HCEC 1CT (cell line): ENCODE data around the gene UBE2R2.
"Not testable (repeated sequence)": the region's sequence is repeated elsewhere in the genome, so short reads cannot be mapped to it uniquely, and the experiment has no call there.

Experiments used
- DNase-seq: peaks from one replicate; pipeline ENCODE4 v3.0.0-alpha.2; 2017

Gene UBE2R2, protein sequence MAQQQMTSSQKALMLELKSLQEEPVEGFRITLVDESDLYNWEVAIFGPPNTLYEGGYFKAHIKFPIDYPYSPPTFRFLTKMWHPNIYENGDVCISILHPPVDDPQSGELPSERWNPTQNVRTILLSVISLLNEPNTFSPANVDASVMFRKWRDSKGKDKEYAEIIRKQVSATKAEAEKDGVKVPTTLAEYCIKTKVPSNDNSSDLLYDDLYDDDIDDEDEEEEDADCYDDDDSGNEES

DNA sequence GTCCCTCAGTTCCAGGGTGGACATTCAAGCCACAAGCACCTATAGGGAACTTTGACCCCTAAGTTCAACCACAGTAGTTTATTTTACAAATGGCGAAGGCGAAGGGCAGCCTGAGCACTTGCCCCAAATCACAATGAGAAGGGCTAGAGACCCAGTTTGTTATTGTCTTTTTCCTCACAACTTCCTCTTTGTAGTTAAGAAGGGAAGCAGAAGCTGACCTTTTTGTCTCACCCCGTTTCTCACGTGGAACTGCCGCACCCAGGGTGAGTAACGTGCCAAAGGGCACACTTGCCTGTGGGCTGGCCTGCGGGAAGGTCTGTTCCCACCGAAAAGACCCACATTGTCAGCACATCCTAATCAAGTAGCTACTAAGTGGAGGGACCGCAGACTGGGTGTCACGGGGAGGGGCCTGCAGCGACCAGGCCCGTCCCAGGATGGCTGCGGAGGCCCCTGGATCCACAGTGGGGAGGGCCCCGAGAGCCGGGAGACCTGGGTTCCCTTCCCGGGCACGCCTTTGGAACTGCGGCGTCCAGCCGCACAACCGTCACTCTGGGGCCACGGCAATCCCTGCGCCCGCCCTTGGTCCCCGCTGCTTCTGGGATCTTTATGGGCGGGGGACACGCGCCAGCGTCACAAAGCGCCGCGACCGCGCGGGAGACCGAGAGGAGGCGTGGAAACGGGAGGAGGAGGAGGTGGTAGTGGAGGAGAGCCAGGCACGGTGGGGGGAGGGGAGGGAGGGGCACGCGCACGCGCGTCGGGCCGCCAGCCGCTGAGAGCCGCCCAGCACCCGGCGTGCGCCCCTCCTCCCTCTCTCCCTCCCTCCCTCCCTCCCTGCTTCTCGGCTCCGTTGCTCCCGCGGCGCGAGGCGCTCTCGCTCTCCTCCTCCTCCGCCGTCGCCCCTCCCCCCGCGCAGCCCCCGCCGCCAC is at the start of gene UBE2R2:
TSS of gene UBE2R2 (plus strand) at position 834 of the 926 bp plus-strand sequence. CDS start 598 bp downstream, outside the sequence.
- DNase-seq, result peak; percentile 87

DNA sequence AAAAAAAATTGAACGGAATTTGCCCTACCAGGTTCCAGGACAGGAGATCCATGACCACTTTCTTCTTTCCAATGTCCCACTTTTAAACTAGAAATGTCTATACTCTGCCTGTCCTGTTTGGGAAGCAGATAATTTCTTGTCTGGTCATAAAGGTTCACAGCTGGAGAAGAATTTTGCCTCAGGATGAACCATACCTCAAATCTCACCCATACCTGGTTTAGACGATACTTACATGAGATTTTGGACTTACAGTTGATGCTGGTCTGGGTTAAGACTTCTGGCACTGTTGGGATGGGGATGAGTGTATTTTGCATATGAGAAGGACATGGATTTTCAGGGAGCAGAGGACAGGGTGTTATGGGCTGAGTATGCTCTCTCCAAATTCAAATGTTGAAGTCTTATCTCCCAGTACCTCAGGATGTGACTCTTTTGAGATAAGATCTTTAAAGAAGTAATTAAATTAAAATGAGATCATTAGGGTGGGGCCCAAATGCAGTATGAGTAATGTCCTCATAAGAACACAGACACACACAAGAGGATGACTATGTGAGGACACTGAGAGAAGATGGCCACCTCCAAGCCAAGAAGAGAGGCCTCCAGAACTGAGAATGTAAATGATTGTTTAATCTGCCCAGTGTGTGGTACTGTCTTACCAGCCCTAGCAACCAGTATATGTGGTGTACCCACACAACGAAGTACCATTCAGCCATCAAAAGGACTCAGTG is 46.6 kb upstream of the UBE2R2 start:
- peak; percentile 34 for DNase-seq

DNA sequence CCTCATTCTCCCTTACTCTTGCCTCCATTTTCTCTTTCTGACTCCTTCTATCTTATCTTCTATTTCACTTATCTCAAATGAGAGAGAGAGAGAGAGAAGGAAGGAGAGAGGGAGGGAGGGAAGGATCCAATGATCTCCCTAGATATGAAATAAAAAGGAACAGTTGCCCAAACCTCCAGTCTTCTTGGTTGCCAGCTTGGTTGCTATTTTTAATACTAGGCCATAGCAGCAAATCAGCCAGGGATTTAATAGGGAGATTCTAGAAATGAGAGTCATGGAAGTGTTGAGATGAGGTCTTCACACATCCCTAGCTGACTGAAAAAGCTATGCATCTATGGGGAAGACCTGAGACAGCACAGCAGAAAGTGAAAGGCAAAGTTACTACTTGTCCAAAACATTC is 43.8 kb upstream of the UBE2R2 start:
- not testable (repeated sequence) for DNase-seq

DNA sequence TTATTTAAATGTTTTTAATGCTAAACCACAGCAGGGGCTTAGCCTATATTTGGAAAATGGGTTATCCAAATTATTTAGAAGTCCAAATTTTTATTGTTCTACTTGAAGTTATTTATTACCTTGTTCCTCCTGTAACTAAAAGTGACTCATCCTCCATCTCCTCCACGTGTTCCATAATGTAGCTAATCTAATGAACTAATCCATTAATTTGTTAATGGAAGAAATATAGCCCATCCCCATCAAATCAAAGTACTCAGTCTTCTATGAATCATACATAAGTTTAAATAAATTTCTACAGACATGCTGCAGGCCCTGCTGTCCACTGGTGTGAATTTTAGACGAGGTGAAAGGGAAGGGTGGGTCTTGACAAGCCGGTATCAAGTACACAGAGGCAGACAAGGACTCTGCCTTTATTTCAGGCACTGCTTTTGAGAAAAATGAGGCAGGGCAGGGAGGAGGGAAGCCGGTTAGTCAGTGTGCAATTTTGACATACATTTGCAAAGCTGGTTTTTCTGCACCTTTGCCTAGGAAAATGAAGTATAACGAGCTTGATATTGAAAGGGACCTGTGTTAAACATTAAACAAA is 42.8 kb upstream of the UBE2R2 start:
- DNase-seq, result not testable (repeated sequence)

DNA sequence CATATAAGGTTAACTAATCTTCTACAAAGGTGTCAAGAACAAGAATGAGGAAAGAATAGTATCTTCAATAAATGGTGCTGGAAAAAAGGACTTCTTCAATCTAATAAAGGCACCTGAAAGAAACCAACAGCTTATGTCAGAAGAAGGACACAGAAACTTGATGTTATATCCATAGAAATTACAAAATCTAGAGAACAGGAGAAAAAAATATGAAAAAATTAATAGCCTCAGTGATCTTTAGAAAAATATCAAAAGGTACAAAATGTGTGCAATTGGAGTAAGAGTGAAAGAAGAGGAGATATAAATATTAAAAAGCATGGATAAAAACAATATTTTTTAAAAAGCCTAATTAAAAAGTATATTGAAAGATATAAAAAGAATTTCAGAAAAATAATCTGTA is 40.4 kb upstream of the UBE2R2 start:
- no peak for DNase-seq

DNA sequence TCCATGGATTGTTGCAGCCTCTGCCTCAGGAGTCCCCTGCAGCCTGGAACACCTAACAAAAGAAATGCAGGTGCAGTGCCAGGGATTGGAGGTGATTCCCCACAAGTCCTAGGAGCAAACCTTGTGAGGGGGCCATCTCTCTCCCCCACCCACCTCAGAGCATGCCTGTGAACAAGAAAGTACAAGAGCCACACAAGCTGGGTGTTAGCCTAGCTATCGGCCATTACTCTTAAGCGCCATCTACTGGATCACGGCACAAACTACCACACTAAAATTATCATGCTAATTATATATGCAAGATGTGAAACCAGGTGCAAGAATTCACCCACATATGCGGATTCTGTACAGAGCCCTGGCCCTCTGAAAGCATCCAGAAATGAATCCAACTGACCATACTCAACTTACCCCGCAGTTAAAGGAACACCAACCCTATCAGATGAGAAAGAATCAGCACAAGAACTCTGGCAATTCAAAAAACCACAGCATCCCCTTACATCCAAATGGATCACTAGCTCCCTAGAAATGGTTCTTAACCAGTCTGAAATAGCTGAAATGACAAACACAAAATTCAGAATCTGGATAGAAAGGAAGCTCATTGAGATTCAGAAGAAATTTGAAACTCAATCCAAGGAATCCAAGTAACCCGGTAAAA is 38.1 kb upstream of the UBE2R2 start:
- peak; percentile 56 for DNase-seq

DNA sequence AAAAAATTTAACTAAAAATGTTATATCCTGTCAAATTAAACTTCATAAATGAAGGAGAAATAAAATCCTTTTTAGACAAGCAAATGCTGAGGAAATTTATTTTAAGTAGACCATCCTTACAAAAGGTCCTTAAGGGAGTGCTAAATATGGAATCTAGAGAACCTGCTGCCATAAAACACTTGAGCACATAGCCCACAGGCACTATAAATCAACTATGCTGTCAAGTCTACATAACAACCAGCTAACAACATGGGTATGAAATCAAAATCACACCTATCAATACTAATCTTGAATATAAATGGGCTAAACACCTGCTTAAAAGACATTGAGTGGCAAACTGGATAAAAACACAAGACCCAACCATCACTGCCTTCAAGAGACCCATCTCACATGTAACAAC is 36.7 kb upstream of the UBE2R2 start:
- no peak for DNase-seq

DNA sequence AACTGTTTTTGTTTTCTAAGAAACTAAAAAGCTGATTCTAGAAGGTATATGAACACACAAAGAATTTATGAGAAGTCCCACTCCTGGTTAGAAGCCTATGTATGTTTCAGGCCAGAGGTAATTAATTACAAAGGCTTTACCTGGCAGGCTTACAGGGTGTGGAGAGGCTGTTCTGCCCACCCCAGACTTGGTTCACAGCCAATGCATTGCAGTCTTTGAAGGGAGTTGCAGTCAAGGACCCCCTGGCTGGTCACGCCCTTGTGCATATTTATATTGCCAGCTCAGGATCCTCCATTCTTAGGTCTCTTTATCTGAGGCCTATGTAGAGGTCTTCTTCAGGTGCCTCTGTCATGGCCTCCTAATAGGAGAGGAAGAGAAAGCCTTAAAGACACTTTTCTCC is 35.2 kb upstream of the UBE2R2 start:
- DNase-seq, result no peak

DNA sequence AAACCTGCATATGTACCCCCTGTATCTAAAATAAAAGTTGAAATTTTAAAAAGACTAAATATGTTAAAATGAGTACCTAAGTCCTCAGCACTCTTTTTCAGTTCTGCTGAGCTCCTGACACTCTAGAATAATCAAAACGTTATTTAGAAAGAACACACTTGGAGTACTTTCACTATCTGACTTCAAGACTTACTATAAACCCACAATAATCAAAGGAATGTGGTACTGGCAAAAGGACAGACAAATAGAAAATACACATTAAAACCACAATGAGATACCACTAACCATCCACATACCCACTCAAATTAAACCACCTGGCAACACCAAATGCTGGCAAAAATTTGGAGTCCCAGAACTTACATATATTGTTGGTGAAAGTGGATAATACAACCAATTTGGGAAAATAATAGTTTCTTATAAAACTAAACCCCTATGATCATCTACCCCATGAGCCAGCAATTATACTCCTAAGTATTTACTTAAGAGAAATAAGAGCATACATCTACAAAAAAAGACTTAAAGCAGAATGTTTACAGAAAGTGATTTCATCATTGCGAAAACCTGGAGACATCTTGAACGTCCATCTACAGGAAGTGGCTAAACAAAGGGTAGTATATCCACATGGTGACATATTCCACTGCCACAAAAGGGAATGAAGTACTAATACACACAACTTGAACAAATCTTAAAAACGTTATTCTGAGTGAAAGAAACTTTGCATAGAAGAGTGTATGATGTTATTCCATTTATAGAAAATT is 34.4 kb upstream of the UBE2R2 start:
- DNase-seq, result peak; percentile 70

DNA sequence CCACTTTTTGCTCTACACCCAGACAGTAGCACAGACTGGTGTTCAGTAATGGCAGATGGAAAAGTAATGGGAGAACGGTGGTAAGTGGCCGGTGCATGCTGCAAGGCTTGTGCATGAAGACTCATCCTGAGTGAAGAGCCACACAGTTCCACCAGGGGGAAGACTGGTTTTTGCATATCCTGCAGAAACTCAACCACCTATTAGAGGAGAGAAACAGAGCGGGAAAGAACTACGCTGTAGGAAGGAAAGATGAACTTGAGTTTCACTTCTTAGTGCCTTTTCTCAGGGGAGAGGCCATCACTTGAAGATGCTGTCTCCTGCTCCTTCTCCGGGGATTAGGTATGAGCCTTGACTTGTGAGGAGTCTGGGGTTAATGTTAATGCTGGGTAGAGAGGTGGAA is 31.0 kb upstream of the UBE2R2 start:
- DNase-seq, result peak; percentile 15

DNA sequence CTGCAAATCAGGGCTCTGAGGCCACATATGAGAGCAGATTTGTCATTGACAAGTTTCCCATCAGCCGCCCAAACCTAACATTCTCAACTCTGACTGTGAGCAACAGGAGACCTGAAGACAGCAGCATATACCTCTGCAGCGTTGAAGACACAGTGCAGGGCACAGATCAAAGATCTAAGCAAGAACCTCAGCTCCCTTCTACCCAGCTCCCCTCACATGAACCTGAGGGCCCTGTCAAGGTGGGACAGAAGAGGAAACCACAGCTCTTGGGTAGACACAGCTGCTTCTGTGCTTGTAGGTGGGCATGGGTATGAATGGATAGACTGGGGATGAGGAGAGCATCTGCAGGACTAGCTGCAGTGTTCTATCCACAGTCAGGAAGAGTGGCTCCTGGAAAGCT is 30.3 kb upstream of the UBE2R2 start:
- no peak for DNase-seq

DNA sequence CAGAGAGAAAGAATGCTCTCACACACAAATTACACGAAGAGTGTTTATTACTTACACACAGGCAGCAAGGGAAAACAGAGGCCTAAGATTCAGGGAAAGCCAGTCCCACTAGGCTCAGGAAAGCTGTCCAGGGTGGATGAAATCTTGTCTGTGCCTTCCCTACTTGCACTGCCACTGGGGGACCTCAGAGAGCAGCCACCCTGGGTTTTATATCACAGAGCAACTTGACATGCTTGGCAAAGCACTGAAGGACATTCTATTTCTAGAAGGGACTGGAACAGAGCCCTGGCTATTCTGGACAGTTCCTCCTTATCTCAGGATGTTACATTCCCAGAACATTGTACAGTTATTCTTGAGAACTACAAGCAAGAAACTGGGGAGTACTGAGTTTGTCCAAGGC is 29.1 kb upstream of the UBE2R2 start:
- DNase-seq, result no peak

DNA sequence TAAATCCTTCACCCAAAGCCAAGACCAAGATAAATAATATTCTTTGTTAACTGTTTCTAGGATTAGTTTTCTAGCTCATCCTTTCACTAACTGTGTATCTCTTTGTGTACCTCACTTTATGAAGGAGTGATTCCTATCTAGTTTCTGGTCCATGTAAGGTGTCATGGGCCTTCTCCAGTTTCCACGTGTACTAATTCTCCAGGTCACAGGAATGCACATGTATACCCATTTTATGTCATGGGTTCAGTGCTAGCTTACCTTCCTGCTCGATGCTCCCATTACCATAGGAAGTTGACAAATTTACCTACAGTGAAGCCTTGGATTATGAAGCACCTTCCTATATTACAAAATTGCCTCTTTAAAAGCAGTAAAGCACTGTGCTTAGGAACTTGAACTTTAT is 27.5 kb upstream of the UBE2R2 start:
- DNase-seq, result not testable (repeated sequence)

DNA sequence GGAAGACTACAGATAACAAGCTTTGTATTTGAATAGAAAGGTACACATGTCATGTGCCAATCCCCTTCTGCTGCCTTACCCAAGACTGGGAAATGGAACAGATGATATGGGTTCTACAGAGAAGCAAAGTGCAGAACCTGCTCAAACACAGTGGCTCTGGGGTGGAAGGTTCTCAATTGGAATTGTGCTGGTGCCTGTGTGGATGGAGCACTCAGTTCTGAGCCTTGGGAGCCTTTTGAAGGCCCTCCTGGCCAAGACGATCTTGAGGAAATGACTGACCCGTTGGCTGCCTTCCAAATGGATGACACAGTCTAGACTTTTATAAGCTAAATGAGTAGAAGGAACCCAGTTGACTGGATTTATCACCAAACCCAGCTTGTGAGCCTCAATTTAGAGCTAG is 25.8 kb upstream of the UBE2R2 start:
- peak; percentile 74 for DNase-seq

DNA sequence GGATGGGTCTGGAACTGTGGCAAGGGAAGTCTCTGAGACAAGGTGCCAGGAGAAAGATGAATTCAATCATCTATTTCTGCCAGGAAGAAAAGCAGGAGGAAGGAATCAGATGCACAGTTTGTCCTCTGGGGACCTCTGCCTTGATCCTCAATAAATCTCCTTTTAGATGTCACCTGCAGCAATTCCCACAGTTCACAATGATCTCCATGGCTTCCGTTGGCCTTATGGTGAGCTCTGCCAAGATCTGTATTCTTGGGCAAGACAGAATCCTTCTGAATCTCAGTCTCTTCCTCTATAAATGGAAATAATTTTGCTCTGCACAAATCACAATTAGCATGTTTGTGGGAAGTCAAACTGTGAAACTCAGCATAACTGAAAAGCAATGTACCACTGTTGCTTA is 23.5 kb upstream of the UBE2R2 start:
- DNase-seq, result not testable (repeated sequence)

DNA sequence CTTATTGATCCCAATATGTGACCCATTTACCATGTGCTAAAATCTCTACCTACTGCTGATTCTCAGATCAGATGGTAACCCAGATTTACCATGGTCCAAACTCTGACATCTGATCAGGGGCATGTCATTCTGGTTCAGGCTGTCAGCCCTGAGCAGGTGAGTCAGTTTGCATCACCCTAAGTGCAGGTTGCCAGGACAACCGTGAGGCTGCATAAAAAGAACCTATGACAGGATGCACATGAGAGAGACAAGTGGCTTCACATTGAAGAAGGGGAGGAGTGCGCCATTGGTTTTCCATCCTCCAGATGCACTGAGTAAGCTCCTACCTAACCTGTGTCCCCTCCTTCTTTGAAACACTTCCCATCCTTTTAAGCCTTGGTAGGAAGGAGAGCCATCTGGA is 22.4 kb upstream of the UBE2R2 start:
- no peak for DNase-seq

DNA sequence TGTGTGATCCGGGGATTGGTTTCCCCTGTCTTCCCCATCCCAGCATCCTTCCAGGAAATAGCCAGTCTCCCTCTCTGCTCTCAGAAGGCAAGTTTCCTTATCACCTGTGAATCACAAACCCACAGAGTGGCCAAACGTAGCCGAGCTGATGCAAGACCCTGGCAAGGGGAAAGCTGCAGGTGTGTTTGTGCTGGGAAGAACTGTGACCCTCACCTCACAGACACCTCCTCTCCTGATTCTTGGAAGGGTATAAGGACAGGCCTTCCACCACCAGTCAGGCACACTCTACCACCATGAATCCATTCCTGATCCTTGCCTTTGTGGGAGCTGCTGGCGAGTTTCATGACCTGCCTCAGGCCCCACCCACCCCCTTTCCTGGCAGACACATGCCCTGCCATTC is 21.7 kb upstream of the UBE2R2 start, which contains the start of gene PRSS3:
TSS of gene PRSS3 (plus strand) at position 281 of the 400 bp plus-strand sequence. CDS start at position 294, 13 bp downstream.
- no peak for DNase-seq

DNA sequence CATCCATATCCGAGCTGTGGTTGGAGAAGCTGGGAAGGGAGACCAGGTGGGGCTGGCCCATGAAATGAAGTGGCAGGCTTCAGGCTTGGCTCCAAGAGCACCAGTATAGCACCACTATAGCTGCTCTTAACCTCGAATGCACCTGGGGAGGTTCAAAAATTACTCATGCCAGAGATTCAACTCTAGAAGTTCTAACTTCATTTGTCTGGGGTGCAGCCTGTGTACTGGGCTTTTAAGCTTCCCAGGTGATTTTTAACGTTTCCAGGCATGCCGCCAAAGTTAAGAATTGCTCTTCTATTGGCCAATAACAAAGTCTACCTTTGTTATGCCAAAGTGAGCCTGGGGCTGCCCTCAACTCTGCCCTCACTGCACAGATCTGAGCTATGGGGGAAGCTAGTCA is 21.1 kb upstream of the UBE2R2 start:
- no peak for DNase-seq

DNA sequence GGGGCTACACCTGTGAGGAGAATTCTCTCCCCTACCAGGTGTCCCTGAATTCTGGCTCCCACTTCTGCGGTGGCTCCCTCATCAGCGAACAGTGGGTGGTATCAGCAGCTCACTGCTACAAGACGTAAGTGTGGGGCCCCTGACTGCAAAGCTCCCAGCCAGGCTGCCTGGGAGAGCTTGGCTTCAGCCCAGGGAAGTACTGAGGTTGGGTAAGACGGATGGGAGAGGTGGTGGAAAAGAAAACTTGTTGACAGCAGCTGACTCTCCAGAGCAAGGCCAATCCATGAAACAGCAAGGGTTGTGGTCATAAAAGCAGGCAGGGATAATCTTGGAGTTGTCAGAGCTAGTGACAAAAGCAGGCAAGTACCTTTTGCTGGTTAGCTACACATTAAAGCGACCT is 20.3 kb upstream of the UBE2R2 start:
- not testable (repeated sequence) for DNase-seq

DNA sequence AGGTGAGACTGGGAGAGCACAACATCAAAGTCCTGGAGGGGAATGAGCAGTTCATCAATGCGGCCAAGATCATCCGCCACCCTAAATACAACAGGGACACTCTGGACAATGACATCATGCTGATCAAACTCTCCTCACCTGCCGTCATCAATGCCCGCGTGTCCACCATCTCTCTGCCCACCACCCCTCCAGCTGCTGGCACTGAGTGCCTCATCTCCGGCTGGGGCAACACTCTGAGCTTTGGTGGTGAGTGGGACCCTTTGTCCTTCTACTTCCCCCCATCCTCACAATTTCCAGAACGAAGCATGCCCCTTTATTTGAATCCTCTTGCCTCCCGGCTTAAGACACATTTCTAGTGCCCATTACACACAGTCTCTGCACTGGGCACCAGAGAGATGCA is 19.1 kb upstream of the UBE2R2 start:
- DNase-seq, result no peak

DNA sequence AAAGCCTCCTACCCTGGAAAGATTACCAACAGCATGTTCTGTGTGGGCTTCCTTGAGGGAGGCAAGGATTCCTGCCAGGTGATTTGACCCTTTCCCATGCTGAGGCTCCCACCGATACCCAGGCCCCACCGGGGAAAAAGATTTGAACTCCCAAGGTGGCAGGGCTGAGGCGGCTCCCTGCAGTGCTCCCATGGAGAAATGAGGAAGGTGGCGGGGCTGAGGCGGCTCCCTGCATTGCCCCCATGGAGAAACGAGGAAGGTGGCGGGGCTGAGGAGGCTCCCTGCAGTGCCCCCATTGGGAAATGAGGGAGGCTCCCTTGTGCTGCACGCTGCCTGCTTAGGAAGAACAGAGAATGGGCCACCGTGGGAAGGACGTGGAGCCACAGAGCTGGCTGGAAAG is 18.4 kb upstream of the UBE2R2 start:
- no peak for DNase-seq
